DND-41 (cell line): ENCODE results near the gene FAM24A.

Experiments
- ATAC-seq: fragments of 200-7000 bp; cut with Tn5 transposase; 3 replicates; pipeline ENCODE4 v1.9.1; 2021; ENCODE audit warnings: low read depth; ENCODE audit not compliant: insufficient read depth
- DNase-seq: peaks from one replicate; pipeline ENCODE4 v3.0.0-alpha.2; 2020
- H2AFZ ChIP-seq: 2 replicates; pipeline ENCODE4 v1.6.0; 2012; ENCODE audit warnings: low read depth, low read length
- H3K27ac ChIP-seq: 2 replicates; pipeline ENCODE4 v1.5.1; 2012; ENCODE audit warnings: low read length, inconsistent platforms
- H3K27me3 ChIP-seq: fragments of 200-600 bp; sonication (generic); 2 replicates; pipeline ENCODE4 v1.6.0; 2012; ENCODE audit warnings: low read length, mild to moderate bottlenecking, inconsistent platforms; ENCODE audit not compliant: insufficient read depth, poor library complexity
- H3K36me3 ChIP-seq: 2 replicates; pipeline ENCODE4 v1.5.1; 2012; ENCODE audit warnings: low read length, inconsistent platforms; ENCODE audit not compliant: insufficient read depth
- H3K4me1 ChIP-seq: 2 replicates; pipeline ENCODE4 v1.5.1; 2012; ENCODE audit warnings: mild to moderate bottlenecking, low read length; ENCODE audit not compliant: insufficient read depth
- H3K4me2 ChIP-seq: 2 replicates; pipeline ENCODE4 v1.6.0; 2012; ENCODE audit warnings: mild to moderate bottlenecking, moderate library complexity, low read length, inconsistent platforms; ENCODE audit not compliant: insufficient read depth
- H3K4me3 ChIP-seq, 2 experiments: fragments of 200-600 bp in 1 of 2; shearing (Covaris generic) in 1 of 2; 2 replicates each; pipeline ENCODE4 v1.5.1; 2012 to 2016; ENCODE audit warnings: inconsistent platforms in 2 of 2, low read length in 2 of 2, mild to moderate bottlenecking in 2 of 2, low read depth in 1 of 2, moderate library complexity in 1 of 2
- H3K79me2 ChIP-seq: 2 replicates; pipeline ENCODE4 v1.6.0; 2012; ENCODE audit warnings: low read length, inconsistent platforms; ENCODE audit not compliant: insufficient read depth
- H3K9ac ChIP-seq: 2 replicates; pipeline ENCODE4 v1.6.0; 2012; ENCODE audit warnings: low read depth, mild to moderate bottlenecking, inconsistent platforms, low read length, moderate library complexity
- H3K9me3 ChIP-seq: 2 replicates; pipeline ENCODE4 v1.5.1; 2012; ENCODE audit warnings: low read length, moderate library complexity, mild to moderate bottlenecking, inconsistent platforms; ENCODE audit not compliant: insufficient read depth, severe bottlenecking
- H4K20me1 ChIP-seq: 2 replicates; pipeline ENCODE4 v1.6.0; 2012; ENCODE audit warnings: low read length; ENCODE audit not compliant: insufficient read depth
- EZH2 ChIP-seq: IDR thresholded peaks from 3 replicates; pipeline ENCODE4 v1.6.1; 2012; ENCODE audit warnings: borderline replicate concordance, low read depth, mild to moderate bottlenecking, moderate library complexity, low read length, inconsistent platforms; ENCODE audit not compliant: severe bottlenecking
- TF ChIP-seq, protein P1 (sequence below): IDR thresholded peaks from 2 replicates; pipeline ENCODE4 v1.5.1; 2012; ENCODE audit warnings: borderline replicate concordance, low read length, moderate library complexity, mild to moderate bottlenecking; ENCODE audit not compliant: poor library complexity, severe bottlenecking; ENCODE audit errors: extremely low read depth

The FAM24A gene

DNA sequence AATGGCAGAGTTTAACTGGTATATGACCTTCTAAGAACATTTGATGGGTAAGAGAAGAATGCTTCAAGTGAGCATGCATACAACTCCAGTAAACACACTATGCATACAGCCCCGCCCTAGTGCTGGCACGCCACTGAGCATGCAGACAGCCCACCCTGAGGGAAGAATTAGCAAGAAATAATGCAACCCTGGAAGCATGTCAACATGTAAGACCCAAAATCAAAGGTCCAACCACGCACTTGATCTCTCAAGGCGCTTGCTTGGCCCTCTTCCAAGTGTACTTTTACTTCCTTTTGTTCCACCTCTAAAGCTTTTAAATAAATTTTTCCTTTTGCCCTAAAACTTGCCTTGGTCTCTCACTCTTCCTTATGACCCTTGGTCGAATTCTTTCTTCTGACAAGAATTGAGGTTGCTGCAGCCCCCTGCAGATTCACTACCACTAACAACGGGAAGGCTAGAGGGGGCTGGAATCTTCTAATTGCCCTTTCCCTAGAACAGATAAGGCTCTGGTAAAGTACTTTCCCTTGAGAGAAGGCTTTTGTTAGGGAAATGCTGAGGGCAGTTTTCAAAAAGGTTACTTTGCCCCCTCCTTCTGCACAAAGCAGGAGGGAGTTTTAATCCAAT lies 34.5 kb upstream of the FAM24A start:
- Histone ChIP-seq H3K4me1 (peaks cover 28% of the 10 kb centered on the region), H3K4me3 (no peak overlapping the region), H3K79me2 (peaks cover 64% of the 10 kb centered on the region), H3K36me3 (no peaks in the 10 kb centered on the region; the same call in 1 of the 2 replicates), H2AFZ (no peak overlapping the region), H3K4me2 (no peak overlapping the region), H4K20me1 (peaks cover 12% of the 10 kb centered on the region; the same call in 1 of the 2 replicates), H3K9ac (no peak overlapping the region), H3K9me3 (no peaks in the 10 kb centered on the region), H3K27ac (no peak overlapping the region), H3K27me3 (no peaks in the 10 kb centered on the region)
- TF ChIP-seq, protein P1, sequence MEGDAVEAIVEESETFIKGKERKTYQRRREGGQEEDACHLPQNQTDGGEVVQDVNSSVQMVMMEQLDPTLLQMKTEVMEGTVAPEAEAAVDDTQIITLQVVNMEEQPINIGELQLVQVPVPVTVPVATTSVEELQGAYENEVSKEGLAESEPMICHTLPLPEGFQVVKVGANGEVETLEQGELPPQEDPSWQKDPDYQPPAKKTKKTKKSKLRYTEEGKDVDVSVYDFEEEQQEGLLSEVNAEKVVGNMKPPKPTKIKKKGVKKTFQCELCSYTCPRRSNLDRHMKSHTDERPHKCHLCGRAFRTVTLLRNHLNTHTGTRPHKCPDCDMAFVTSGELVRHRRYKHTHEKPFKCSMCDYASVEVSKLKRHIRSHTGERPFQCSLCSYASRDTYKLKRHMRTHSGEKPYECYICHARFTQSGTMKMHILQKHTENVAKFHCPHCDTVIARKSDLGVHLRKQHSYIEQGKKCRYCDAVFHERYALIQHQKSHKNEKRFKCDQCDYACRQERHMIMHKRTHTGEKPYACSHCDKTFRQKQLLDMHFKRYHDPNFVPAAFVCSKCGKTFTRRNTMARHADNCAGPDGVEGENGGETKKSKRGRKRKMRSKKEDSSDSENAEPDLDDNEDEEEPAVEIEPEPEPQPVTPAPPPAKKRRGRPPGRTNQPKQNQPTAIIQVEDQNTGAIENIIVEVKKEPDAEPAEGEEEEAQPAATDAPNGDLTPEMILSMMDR: no peak
- no peak for TF ChIP-seq EZH2
- DNase-seq (no peak), ATAC-seq (no peak)

GRCh38 chr10:122876467-122876855 lies 33.9 kb upstream of the FAM24A start:
- Histone ChIP-seq H3K27me3 (no peaks in the 10 kb centered on the region), H3K4me1 (peaks cover 30% of the 10 kb centered on the region), H3K9me3 (no peaks in the 10 kb centered on the region), H3K36me3 (no peaks in the 10 kb centered on the region; the same call in 1 of the 2 replicates), H3K27ac (no peak overlapping the region), H3K4me3 (no peak overlapping the region), H3K9ac (no peak overlapping the region), H2AFZ (no peak overlapping the region), H4K20me1 (peaks cover 12% of the 10 kb centered on the region; the same call in 1 of the 2 replicates), H3K4me2 (no peak overlapping the region), H3K79me2 (peaks cover 64% of the 10 kb centered on the region)
- no peak for TF ChIP-seq EZH2
- TF ChIP-seq, protein P1: no peak
- no peak for ATAC-seq
- no peak for DNase-seq

DNA sequence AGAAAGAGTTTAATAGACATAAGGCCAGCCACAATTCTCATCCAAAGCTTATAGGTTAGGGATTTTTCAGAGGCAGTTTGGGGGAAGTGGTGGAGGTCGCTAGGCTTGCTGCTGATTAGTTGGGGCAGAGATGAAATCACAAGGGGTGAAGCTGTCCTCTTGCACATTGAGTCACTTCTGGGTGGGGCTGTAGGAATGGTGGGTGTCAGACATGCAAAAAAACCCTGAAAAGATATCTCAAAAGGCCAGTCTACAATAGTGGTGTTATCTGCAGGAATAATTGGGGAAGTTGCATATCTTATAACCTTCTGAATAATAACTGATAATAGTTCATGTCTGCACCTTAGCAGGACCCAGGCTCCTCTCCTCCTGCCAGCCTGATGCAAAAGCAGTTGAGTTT lies 33.1 kb upstream of the FAM24A start:
- DNase-seq (no peak), ATAC-seq (no peak)
- Histone ChIP-seq H3K79me2 (peaks cover 64% of the 10 kb centered on the region), H3K9me3 (no peaks in the 10 kb centered on the region), H3K4me2 (peak overlapping the region; percentile 71; the same call in 1 of the 2 replicates), H4K20me1 (peaks cover 12% of the 10 kb centered on the region; the same call in 1 of the 2 replicates), H3K27me3 (no peaks in the 10 kb centered on the region), H3K27ac (no peak overlapping the region), H3K36me3 (no peaks in the 10 kb centered on the region; the same call in 1 of the 2 replicates), H3K4me1 (peaks cover 30% of the 10 kb centered on the region), H3K4me3 (peak overlapping the region in 1 of 2 experiments; percentile 98; a peak in 1 of 4 replicates), H3K9ac (no peak overlapping the region), H2AFZ (no peak overlapping the region)
- TF ChIP-seq EZH2: no peak
- TF ChIP-seq, protein P1: no peak
